OCI-LY1 (cell line): ENCODE data around the gene IFI30.

Source experiments
- CTCF ChIP-seq: fragments of 200-600 bp; sonication (generic), shearing (Covaris generic); IDR thresholded peaks from 2 replicates; pipeline ENCODE4 v1.5.1; 2017; ENCODE audit warnings: mild to moderate bottlenecking, antibody characterized with exemption, low read length, moderate library complexity, mixed read lengths
- EZH2 ChIP-seq: fragments of 200-600 bp; sonication (generic), shearing (Covaris generic); IDR thresholded peaks from 2 replicates; pipeline ENCODE4 v1.8.0; 2017; ENCODE audit warnings: borderline replicate concordance, mixed run types, mild to moderate bottlenecking, antibody characterized with exemption, low read length, moderate library complexity, mixed read lengths

GRCh38 chr19:18211683-18212082 is 38.1 kb downstream of the IFI30 start:
- no peak for TF ChIP-seq CTCF
- TF ChIP-seq EZH2: no peak
